ENCODE measurements around the gene FBXO39. TPM values are rescaled to one million over a fixed set of nuclear protein-coding genes. Genes with fewer than 3 reads are reported as not detected.

Gene FBXO39
- total and polyA plus RNA-seq, 9 of the 15 experiments (the other 6 are each of a cell fraction or from before 2014, with no cell fraction given): not detected

DNA sequence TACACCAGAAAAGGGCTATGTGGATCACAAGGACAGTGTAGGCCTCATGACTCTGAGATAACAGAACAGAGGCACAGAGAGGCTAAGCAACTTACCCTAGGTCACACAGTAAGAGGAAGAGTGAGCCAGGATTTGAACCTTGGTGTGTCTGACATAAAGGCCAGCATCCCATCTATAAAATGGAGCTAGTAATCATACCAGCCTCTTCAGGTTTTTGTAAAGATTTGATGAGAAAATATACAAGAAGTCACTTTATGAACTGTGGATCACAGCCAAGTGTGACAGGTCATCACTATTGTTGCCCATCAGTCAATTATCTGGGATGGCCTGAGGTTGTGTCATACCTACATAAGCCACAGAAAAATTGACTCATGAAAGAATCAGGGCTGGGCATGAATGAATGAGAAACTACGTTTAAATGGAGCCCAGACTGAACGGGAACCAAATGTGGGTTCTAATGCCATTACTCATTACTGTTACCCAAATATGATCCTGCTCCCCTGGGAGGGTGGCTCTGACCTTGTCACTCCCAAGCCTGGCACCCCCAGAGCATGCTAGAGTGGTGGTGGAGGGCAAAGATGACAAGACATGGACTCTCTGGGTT is 21.0 kb downstream of the FBXO39 start:
- FAIRE-seq (no peak), DNase-seq (ENCODE audit: extremely low read depth in 1 of 4, low spot score in 3 of 4) (no peak), ATAC-seq (no peak)
- 0% methylated on average over 2 of the region's 2 CpGs for WGBS (ENCODE audit: insufficient coverage, low coverage, missing lambda C conversion rate)
- Histone ChIP-seq H3K9me3 (replicated peaks; ENCODE audit: control insufficient read depth, insufficient read depth, low read depth, low read length) (no peaks in the 10 kb centered on the region), H3K79me2 (ENCODE audit: control insufficient read depth, insufficient read depth, low read length) (no peaks in the 10 kb centered on the region), H3K4me2 (ENCODE audit: insufficient read depth, low read length) (no peak overlapping the region), H3K36me3 (ENCODE audit: control insufficient read depth, insufficient read depth, low read length) (no peaks in the 10 kb centered on the region), H3K9me1 (ENCODE audit: control insufficient read depth, insufficient read depth, low read length) (no peaks in the 10 kb centered on the region), H3K4me3 (no peak overlapping the region), H4K20me1 (replicated peaks; ENCODE audit: control insufficient read depth, insufficient read depth, low read length) (no peaks in the 10 kb centered on the region), H2AFZ (ENCODE audit: low read depth, low read length) (no peak overlapping the region), H3K27me3 (ENCODE audit: control insufficient read depth in 2 of 2, insufficient read depth in 2 of 2, low read length in 2 of 2) (peaks cover 2 to 28% of the 10 kb centered on the region in 2 experiments; a peak in 4 of 5 replicates), H3K9ac (ENCODE audit: insufficient read depth in 1 of 2, low read depth in 2 of 2, low read length in 2 of 2) (no peak overlapping the region), H3K27ac (ENCODE audit: extremely low read depth, low read depth, low read length) (no peak overlapping the region), H3K4me1 (replicated peaks in 1 of 2; ENCODE audit: control insufficient read depth in 2 of 2, insufficient read depth in 2 of 2, low read length in 2 of 2) (peaks cover 0 to 7% of the 10 kb centered on the region in 2 experiments; a peak in 3 of 5 replicates)
- in situ Hi-C loops (cut with MboI): no loop called here
- no TSS peak for BruUV-seq (replicated peaks)
- no peak for TF ChIP-seq SMARCA4 (IDR thresholded peaks at IDR 0.05)
- TF ChIP-seq RBM25 (IDR thresholded peaks at IDR 0.05; ENCODE audit: low read depth, low read length, severe bottlenecking): peak; percentile 77
- intact Hi-C loops (cut with micrococcal nuclease): no loop called here
- ChIA-PET POLR2A (interaction anchor here (0.6 to 1.5 kb wide), 2 partner anchors 12 to 343 kb away, joined by 4 to 5 read pairs; no protein-coding TSS in a partner anchor), CTCF (ENCODE audit: low intra/inter-chr PET ratio) (no interaction called here)

DNA sequence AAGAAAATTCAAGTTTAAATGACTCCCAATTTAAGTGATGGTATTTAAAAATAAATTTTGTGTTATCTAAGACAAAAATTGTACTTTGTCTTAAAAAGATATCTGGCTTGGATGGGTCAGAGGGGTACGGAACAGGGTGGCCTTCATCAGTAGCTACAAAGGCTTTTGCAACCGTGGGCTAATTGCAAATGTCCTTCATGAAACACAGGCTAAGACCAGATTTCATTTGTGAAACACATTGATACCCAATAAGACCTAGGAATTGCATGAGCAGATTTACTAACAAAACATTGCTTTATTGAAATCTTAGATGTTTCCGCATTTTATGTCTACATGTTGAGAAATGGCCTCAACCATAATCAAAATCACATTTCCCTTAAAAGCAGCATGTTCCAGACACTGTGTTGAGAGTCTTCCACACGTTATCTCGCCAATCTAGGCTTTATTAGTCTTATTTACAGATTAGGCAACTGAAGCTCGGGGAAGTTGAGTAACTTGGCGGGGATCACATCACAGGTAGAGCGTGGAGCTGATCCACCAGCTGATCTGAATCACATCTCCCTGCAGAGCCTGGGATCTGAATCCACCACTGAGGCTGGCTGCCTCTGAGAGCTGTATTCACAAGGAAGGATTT is 21.8 kb downstream of the FBXO39 start:
- Histone ChIP-seq H3K9me3 (replicated peaks; ENCODE audit: control insufficient read depth, insufficient read depth, low read depth, low read length) (no peaks in the 10 kb centered on the region), H2AFZ (ENCODE audit: low read depth, low read length) (no peak overlapping the region), H4K20me1 (replicated peaks; ENCODE audit: control insufficient read depth, insufficient read depth, low read length) (no peaks in the 10 kb centered on the region), H3K27me3 (ENCODE audit: control insufficient read depth in 2 of 2, insufficient read depth in 2 of 2, low read length in 2 of 2) (peaks cover 2 to 28% of the 10 kb centered on the region in 2 experiments; a peak in 4 of 5 replicates), H3K79me2 (ENCODE audit: control insufficient read depth, insufficient read depth, low read length) (no peaks in the 10 kb centered on the region), H3K9ac (ENCODE audit: insufficient read depth in 1 of 2, low read depth in 2 of 2, low read length in 2 of 2) (no peak overlapping the region), H3K4me1 (replicated peaks in 1 of 2; ENCODE audit: control insufficient read depth in 2 of 2, insufficient read depth in 2 of 2, low read length in 2 of 2) (peaks cover 0 to 7% of the 10 kb centered on the region in 2 experiments; a peak in 3 of 5 replicates), H3K9me1 (ENCODE audit: control insufficient read depth, insufficient read depth, low read length) (no peaks in the 10 kb centered on the region), H3K4me2 (ENCODE audit: insufficient read depth, low read length) (no peak overlapping the region), H3K4me3 (no peak overlapping the region), H3K36me3 (ENCODE audit: control insufficient read depth, insufficient read depth, low read length) (no peaks in the 10 kb centered on the region), H3K27ac (ENCODE audit: extremely low read depth, low read depth, low read length) (no peak overlapping the region)
- no peak for DNase-seq (ENCODE audit: extremely low read depth in 1 of 4, low spot score in 3 of 4)
- POLR2A ChIA-PET: interaction anchor here (0.6 to 1.1 kb wide), 3 partner anchors 8 to 1178 kb away, joined by 3 read pairs; no protein-coding TSS in a partner anchor
- BruUV-seq (replicated peaks): no TSS peak
- in situ Hi-C loops (cut with MboI) (no loop called here), intact Hi-C loops (cut with micrococcal nuclease) (no loop called here)
- no peak for FAIRE-seq
- ATAC-seq: no peak
- CTCF ChIA-PET (ENCODE audit: low intra/inter-chr PET ratio): no interaction called here
- 4% methylated on average over 8 of the region's 8 CpGs for WGBS (ENCODE audit: insufficient coverage, low coverage, missing lambda C conversion rate)
- TF ChIP-seq ZNF707 (CRISPR knock-in tag; conservative IDR thresholded peaks at IDR 0.05) (no peak), ZNF444 (CRISPR knock-in tag; IDR thresholded peaks at IDR 0.05) (no peak), CBFB (CRISPR knock-in tag; IDR thresholded peaks at IDR 0.05) (no peak), ZNF197 (CRISPR knock-in tag; IDR thresholded peaks at IDR 0.05; ENCODE audit: low read depth) (no peak), BDP1 (IDR thresholded peaks at IDR 0.05; ENCODE audit: insufficient read depth, insufficient read length) (no peak), SLC30A9 (CRISPR knock-in tag; IDR thresholded peaks at IDR 0.05) (no peak), LCOR (CRISPR knock-in tag; IDR thresholded peaks at IDR 0.05) (no peak), PTRF (tag; IDR thresholded peaks at IDR 0.05) (no peak), HNRNPLL (IDR thresholded peaks at IDR 0.05; ENCODE audit: low read depth, low read length, poor library complexity, severe bottlenecking) (no peak), RCOR1 (IDR thresholded peaks at IDR 0.05; ENCODE audit: borderline replicate concordance in 1 of 2, low read depth in 2 of 2, low read length in 2 of 2) (no peak)
- TF ChIP-seq, protein P1, sequence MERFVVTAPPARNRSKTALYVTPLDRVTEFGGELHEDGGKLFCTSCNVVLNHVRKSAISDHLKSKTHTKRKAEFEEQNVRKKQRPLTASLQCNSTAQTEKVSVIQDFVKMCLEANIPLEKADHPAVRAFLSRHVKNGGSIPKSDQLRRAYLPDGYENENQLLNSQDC (CRISPR knock-in tag; IDR thresholded peaks at IDR 0.05): no peak
